Body of pancreas (tissue), 4 donors: ENCODE measurements around the gene LHFPL3. TPM values are rescaled to one million over a fixed set of nuclear protein-coding genes. Genes with fewer than 3 reads are reported as not detected.

Experiments
- ATAC-seq: fragments of 150-250 bp; one replicate; pipeline ENCODE4 v1.9.1; 2016
- DNase-seq, 4 donors: peaks; one replicate each; pipeline ENCODE4 v3.0.0-alpha.2; 2019
- H3K27ac ChIP-seq, 4 donors: fragments of 200-600 bp; sonication (generic); 1 replicate in 3 of 4; 2 replicates in 1 of 4; pipeline versions ENCODE4 v1.5.1 to v1.6.1; 2016 to 2019; ENCODE audit warnings: mild to moderate bottlenecking in 1 of 4, mixed read lengths in 1 of 4, moderate library complexity in 1 of 4
- H3K27me3 ChIP-seq, 2 donors: fragments of 200-600 bp; sonication (generic); one replicate each; pipeline ENCODE4 v1.6.0; 2016; ENCODE audit warnings: mild to moderate bottlenecking in 1 of 2
- H3K36me3 ChIP-seq, 2 donors: fragments of 200-600 bp; sonication (generic); replicated peaks in 1 of 2; 2 replicates each; pipeline ENCODE4 v1.5.1; 2016; ENCODE audit warnings: low read depth in 2 of 2; ENCODE audit not compliant: insufficient read depth in 1 of 2
- H3K4me1 ChIP-seq: fragments of 200-600 bp; sonication (generic); one replicate; pipeline ENCODE4 v1.6.0; 2016
- H3K4me3 ChIP-seq, 2 donors: fragments of 200-600 bp; sonication (generic); 1 replicate in 1 of 2; 2 replicates in 1 of 2; pipeline ENCODE4 v1.5.1; 2016 to 2019
- H3K9me3 ChIP-seq, 3 donors: fragments of 200-600 bp; sonication (generic); 1 replicate in 2 of 3; 2 replicates in 1 of 3; pipeline ENCODE4 v1.5.1; 2016
- CTCF ChIP-seq, 7 experiments: fragments of 450-650 bp in 4 of 7; fragments of 200-600 bp in 3 of 7; sonication (generic) in 3 of 7; IDR thresholded peaks; one replicate each; pipeline ENCODE4 v1.5.1; 2016 to 2019; ENCODE audit warnings: antibody characterized with exemption in 7 of 7
- POLR2A ChIP-seq, 3 donors: fragments of 450-650 bp; IDR thresholded peaks; one replicate each; pipeline ENCODE4 v1.6.1; 2016; ENCODE audit warnings: antibody characterized with exemption in 3 of 3, mild to moderate bottlenecking in 2 of 3
- WGBS, 2 donors: methylation state at CpG; one replicate each; pipeline ENCODE4 v1.1.5; 2017; 5-methylcytosine and 5-hydroxymethylcytosine counted together
- intact Hi-C: fragments of 100-400 bp; cut with DNase I; formaldehyde crosslinking; loops from one replicate; pipeline ENCODE4 v1.15.1; 2023
- total RNA-seq, 2 donors: library from RNA; depleted of rRNA; stranded (reverse); fragments of >200 nt; gene quantifications; one replicate each; pipeline ENCODE4 v1.1.0, GENCODE V29; 2016

Gene LHFPL3
- total RNA-seq, 2 donors from 2014 or later, result not detected

- Histone ChIP-seq H3K4me1 (no peaks in the 10 kb centered on the region), H3K36me3 (no peaks in the 10 kb centered on the region), H3K27ac (no peak overlapping the region), H3K9me3 (no peaks in the 10 kb centered on the region), H3K27me3 (no peaks in the 10 kb centered on the region), H3K4me3 (no peak overlapping the region)
- TF ChIP-seq CTCF (IDR thresholded peaks at IDR 0.05) (peak in 2 of 7 experiments; percentile 5 to 20), POLR2A (IDR thresholded peaks at IDR 0.05) (no peak)
- ATAC-seq (no peak), DNase-seq (peak in 1 of 4 donors; percentile 9)
- intact Hi-C loops, result no loop called here
- 11 to 16% methylated on average over 2 of the region's 2 CpGs for WGBS, 2 donors
Observed at GRCh38 chr7:104341546-104341945, 13.1 kb downstream of the LHFPL3 start.

GRCh38 chr7:104352736-104353135 is 24.3 kb downstream of the LHFPL3 start:
- no peaks in the 10 kb centered on the region for H3K36me3 ChIP-seq
- DNase-seq (no peak), ATAC-seq (no peak)
- intact Hi-C loops, result no loop called here
- H3K27me3 ChIP-seq, result no peaks in the 10 kb centered on the region
- no peaks in the 10 kb centered on the region for H3K9me3 ChIP-seq
- WGBS, 2 donors, result 59% methylated on average over 6 of the region's 6 CpGs
- H3K4me3 ChIP-seq, result no peak overlapping the region
- no peaks in the 10 kb centered on the region for H3K4me1 ChIP-seq
- H3K27ac ChIP-seq, result no peak overlapping the region
- TF ChIP-seq CTCF (IDR thresholded peaks at IDR 0.05) (no peak), POLR2A (IDR thresholded peaks at IDR 0.05) (no peak)

- Histone ChIP-seq H3K27ac (no peak overlapping the region), H3K4me3 (no peak overlapping the region), H3K36me3 (no peaks in the 10 kb centered on the region), H3K27me3 (no peaks in the 10 kb centered on the region), H3K9me3 (no peaks in the 10 kb centered on the region), H3K4me1 (no peaks in the 10 kb centered on the region)
- DNase-seq (no peak), ATAC-seq (no peak)
- no peak for TF ChIP-seq POLR2A (IDR thresholded peaks at IDR 0.05)
- no peak for TF ChIP-seq CTCF (IDR thresholded peaks at IDR 0.05)
- intact Hi-C loops, result no loop called here
- 35 to 40% methylated on average over 4 of the region's 4 CpGs for WGBS, 2 donors
Observed at GRCh38 chr7:104357166-104357565, 28.8 kb downstream of the LHFPL3 start.

GRCh38 chr7:104358446-104359132 is 30.2 kb downstream of the LHFPL3 start:
- Histone ChIP-seq H3K4me3 (no peak overlapping the region), H3K4me1 (no peaks in the 10 kb centered on the region), H3K9me3 (no peaks in the 10 kb centered on the region), H3K27me3 (no peaks in the 10 kb centered on the region), H3K36me3 (no peaks in the 10 kb centered on the region), H3K27ac (no peak overlapping the region)
- intact Hi-C loops, result no loop called here
- DNase-seq (no peak), ATAC-seq (no peak)
- WGBS, 2 donors, result 62 to 65% methylated on average over 5 of the region's 5 CpGs
- no peak for TF ChIP-seq CTCF (IDR thresholded peaks at IDR 0.05)
- no peak for TF ChIP-seq POLR2A (IDR thresholded peaks at IDR 0.05)

GRCh38 chr7:104362756-104363155 is 34.4 kb downstream of the LHFPL3 start:
- Histone ChIP-seq H3K27me3 (no peaks in the 10 kb centered on the region), H3K4me1 (no peaks in the 10 kb centered on the region), H3K9me3 (no peaks in the 10 kb centered on the region), H3K27ac (no peak overlapping the region), H3K4me3 (no peak overlapping the region), H3K36me3 (no peaks in the 10 kb centered on the region)
- TF ChIP-seq CTCF (IDR thresholded peaks at IDR 0.05), result no peak
- no peak for TF ChIP-seq POLR2A (IDR thresholded peaks at IDR 0.05)
- ATAC-seq (no peak), DNase-seq (no peak)
- 5 to 10% methylated on average over 1 of the region's 1 CpG for WGBS, 2 donors
- intact Hi-C loops, result no loop called here
